Activated naive CD8-positive, alpha-beta T cell (primary cell): ENCODE results near the gene OCA2.

Source experiments
- H3K27ac Mint-ChIP-seq: one replicate; pipeline ENCODE4 v1.8.0; 2021; ENCODE audit warnings: mixed read lengths
- H3K27me3 Mint-ChIP-seq: one replicate; pipeline ENCODE4 v1.8.0; 2021; ENCODE audit warnings: mixed read lengths
- H3K36me3 Mint-ChIP-seq: one replicate; pipeline ENCODE4 v1.8.0; 2021; ENCODE audit warnings: mixed read lengths
- H3K4me1 Mint-ChIP-seq: one replicate; pipeline ENCODE4 v1.8.0; 2021; ENCODE audit warnings: low read depth, mixed read lengths
- H3K4me3 Mint-ChIP-seq: one replicate; pipeline ENCODE4 v1.8.0; 2021; ENCODE audit warnings: mild to moderate bottlenecking, mixed read lengths
- H3K9me3 Mint-ChIP-seq: one replicate; pipeline ENCODE4 v1.8.0; 2021; ENCODE audit warnings: low read depth, mixed read lengths

The OCA2 gene

GRCh38 chr15:28101983-28102441 is 2.9 kb upstream of the OCA2 start:
- Mint-ChIP-seq H3K36me3 (no peaks in the 10 kb centered on the region), H3K4me3 (no peak overlapping the region), H3K9me3 (no peaks in the 10 kb centered on the region), H3K4me1 (peaks cover 26% of the 10 kb centered on the region), H3K27ac (no peak overlapping the region), H3K27me3 (peaks cover 27% of the 10 kb centered on the region)

- H3K9me3 Mint-ChIP-seq: no peaks in the 10 kb centered on the region
- H3K27me3 Mint-ChIP-seq: peaks cover 28% of the 10 kb centered on the region
- no peak overlapping the region for H3K27ac Mint-ChIP-seq
- H3K36me3 Mint-ChIP-seq: no peaks in the 10 kb centered on the region
- H3K4me3 Mint-ChIP-seq: no peak overlapping the region
- H3K4me1 Mint-ChIP-seq: peaks cover 27% of the 10 kb centered on the region
Measured at GRCh38 chr15:28101201-28101600, 2.1 kb upstream of the OCA2 start.

GRCh38 chr15:28100516-28101195 is 1.5 kb upstream of the OCA2 start:
- Mint-ChIP-seq H3K36me3 (no peaks in the 10 kb centered on the region), H3K4me3 (no peak overlapping the region), H3K27ac (no peak overlapping the region), H3K9me3 (no peaks in the 10 kb centered on the region), H3K27me3 (peaks cover 29% of the 10 kb centered on the region), H3K4me1 (peaks cover 27% of the 10 kb centered on the region)

GRCh38 chr15:28099555-28100140 is 533 bp upstream of the OCA2 start:
- peak overlapping the region; percentile 61 for H3K4me3 Mint-ChIP-seq
- no peaks in the 10 kb centered on the region for H3K36me3 Mint-ChIP-seq
- no peaks in the 10 kb centered on the region for H3K9me3 Mint-ChIP-seq
- peaks cover 29% of the 10 kb centered on the region for H3K27me3 Mint-ChIP-seq
- no peak overlapping the region for H3K27ac Mint-ChIP-seq
- H3K4me1 Mint-ChIP-seq: peaks cover 28% of the 10 kb centered on the region

GRCh38 chr15:28098360-28098765 is 752 bp downstream of the OCA2 start:
- Mint-ChIP-seq H3K9me3 (no peaks in the 10 kb centered on the region), H3K36me3 (no peaks in the 10 kb centered on the region), H3K27ac (no peak overlapping the region), H3K27me3 (peaks cover 34% of the 10 kb centered on the region), H3K4me3 (peak overlapping the region; percentile 75), H3K4me1 (peaks cover 34% of the 10 kb centered on the region)

GRCh38 chr15:28097656-28098359 is 1.3 kb downstream of the OCA2 start:
- Mint-ChIP-seq H3K4me1 (peaks cover 34% of the 10 kb centered on the region), H3K36me3 (no peaks in the 10 kb centered on the region), H3K27ac (no peak overlapping the region), H3K27me3 (peaks cover 34% of the 10 kb centered on the region), H3K9me3 (no peaks in the 10 kb centered on the region), H3K4me3 (peak overlapping the region; percentile 75)

- H3K9me3 Mint-ChIP-seq: no peaks in the 10 kb centered on the region
- peak overlapping the region; percentile 85 for H3K4me3 Mint-ChIP-seq
- peaks cover 34% of the 10 kb centered on the region for H3K4me1 Mint-ChIP-seq
- H3K36me3 Mint-ChIP-seq: no peaks in the 10 kb centered on the region
- peaks cover 40% of the 10 kb centered on the region for H3K27me3 Mint-ChIP-seq
- H3K27ac Mint-ChIP-seq: no peak overlapping the region
Measured at GRCh38 chr15:28096670-28097431, 2.3 kb downstream of the OCA2 start.

- no peaks in the 10 kb centered on the region for H3K36me3 Mint-ChIP-seq
Measured at GRCh38 chr15:28096411-28096669, 2.8 kb downstream of the OCA2 start.

GRCh38 chr15:28094732-28095521 is 4.2 kb downstream of the OCA2 start:
- peaks cover 11% of the 10 kb centered on the region for H3K9me3 Mint-ChIP-seq
- H3K27ac Mint-ChIP-seq: no peak overlapping the region
- peaks cover 42% of the 10 kb centered on the region for H3K27me3 Mint-ChIP-seq
- peaks cover 7% of the 10 kb centered on the region for H3K36me3 Mint-ChIP-seq
- H3K4me1 Mint-ChIP-seq: peaks cover 34% of the 10 kb centered on the region
- H3K4me3 Mint-ChIP-seq: peak overlapping the region; percentile 85

More at GRCh38 chr15:28096411-28096669, 2.8 kb downstream of the OCA2 start:
- H3K4me3 Mint-ChIP-seq: peak overlapping the region; percentile 85
- peaks cover 40% of the 10 kb centered on the region for H3K27me3 Mint-ChIP-seq
- peaks cover 34% of the 10 kb centered on the region for H3K4me1 Mint-ChIP-seq
- H3K27ac Mint-ChIP-seq: no peak overlapping the region
- H3K9me3 Mint-ChIP-seq: no peaks in the 10 kb centered on the region

GRCh38 chr15:28093752-28094535 is 5.2 kb downstream of the OCA2 start:
- peak overlapping the region; percentile 56 for H3K4me3 Mint-ChIP-seq
- peaks cover 29% of the 10 kb centered on the region for H3K4me1 Mint-ChIP-seq
- peaks cover 11% of the 10 kb centered on the region for H3K9me3 Mint-ChIP-seq

GRCh38 chr15:28091313-28091712 is 7.8 kb downstream of the OCA2 start:
- H3K27me3 Mint-ChIP-seq: peaks cover 33% of the 10 kb centered on the region
- H3K4me1 Mint-ChIP-seq: peaks cover 23% of the 10 kb centered on the region
- H3K36me3 Mint-ChIP-seq: peaks cover 17% of the 10 kb centered on the region
- H3K4me3 Mint-ChIP-seq: no peak overlapping the region
- no peak overlapping the region for H3K27ac Mint-ChIP-seq
- H3K9me3 Mint-ChIP-seq: peaks cover 13% of the 10 kb centered on the region

More at GRCh38 chr15:28093752-28094535, 5.2 kb downstream of the OCA2 start:
- H3K27ac Mint-ChIP-seq: no peak overlapping the region
- H3K36me3 Mint-ChIP-seq: peaks cover 10% of the 10 kb centered on the region
- peaks cover 39% of the 10 kb centered on the region for H3K27me3 Mint-ChIP-seq

GRCh38 chr15:28086175-28086703 is 12.9 kb downstream of the OCA2 start:
- peaks cover 13% of the 10 kb centered on the region for H3K9me3 Mint-ChIP-seq
- peaks cover 16% of the 10 kb centered on the region for H3K36me3 Mint-ChIP-seq
- no peak overlapping the region for H3K4me3 Mint-ChIP-seq
- peaks cover 11% of the 10 kb centered on the region for H3K4me1 Mint-ChIP-seq
- H3K27me3 Mint-ChIP-seq: peaks cover 16% of the 10 kb centered on the region
- peak overlapping the region; percentile 36 for H3K27ac Mint-ChIP-seq

- Mint-ChIP-seq H3K36me3 (peaks cover 14% of the 10 kb centered on the region), H3K27ac (no peak overlapping the region), H3K27me3 (peaks cover 15% of the 10 kb centered on the region), H3K9me3 (peaks cover 10% of the 10 kb centered on the region), H3K4me1 (peaks cover 11% of the 10 kb centered on the region), H3K4me3 (no peak overlapping the region)
Measured at GRCh38 chr15:28085489-28086174, 13.5 kb downstream of the OCA2 start.
